ENCODE data around the gene ARHGEF18.

DNA sequence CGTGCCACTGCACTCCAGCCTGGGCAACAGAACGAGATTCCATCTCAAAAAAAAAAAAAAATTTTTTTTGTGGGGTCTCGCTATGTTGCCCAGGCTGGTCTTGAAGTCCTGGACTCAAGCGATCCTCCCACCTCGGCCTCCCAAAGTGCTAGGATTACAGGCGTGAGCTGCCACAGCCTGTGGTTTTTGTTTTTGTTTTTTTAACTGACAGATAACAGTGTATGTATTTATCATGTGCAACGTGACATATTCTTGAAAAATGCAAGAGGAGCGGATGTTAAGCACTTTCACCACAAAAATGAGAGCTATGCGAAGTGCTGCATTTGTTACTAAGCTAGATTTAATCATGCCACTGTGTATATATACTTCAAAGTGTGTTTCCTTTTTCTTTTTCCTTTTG is 49.0 kb downstream of the ARHGEF18 start:
- TF ChIP-seq EZH2 (IDR thresholded peaks at IDR 0.05; ENCODE audit: low read depth) = no peak
- TF ChIP-seq, protein P1, sequence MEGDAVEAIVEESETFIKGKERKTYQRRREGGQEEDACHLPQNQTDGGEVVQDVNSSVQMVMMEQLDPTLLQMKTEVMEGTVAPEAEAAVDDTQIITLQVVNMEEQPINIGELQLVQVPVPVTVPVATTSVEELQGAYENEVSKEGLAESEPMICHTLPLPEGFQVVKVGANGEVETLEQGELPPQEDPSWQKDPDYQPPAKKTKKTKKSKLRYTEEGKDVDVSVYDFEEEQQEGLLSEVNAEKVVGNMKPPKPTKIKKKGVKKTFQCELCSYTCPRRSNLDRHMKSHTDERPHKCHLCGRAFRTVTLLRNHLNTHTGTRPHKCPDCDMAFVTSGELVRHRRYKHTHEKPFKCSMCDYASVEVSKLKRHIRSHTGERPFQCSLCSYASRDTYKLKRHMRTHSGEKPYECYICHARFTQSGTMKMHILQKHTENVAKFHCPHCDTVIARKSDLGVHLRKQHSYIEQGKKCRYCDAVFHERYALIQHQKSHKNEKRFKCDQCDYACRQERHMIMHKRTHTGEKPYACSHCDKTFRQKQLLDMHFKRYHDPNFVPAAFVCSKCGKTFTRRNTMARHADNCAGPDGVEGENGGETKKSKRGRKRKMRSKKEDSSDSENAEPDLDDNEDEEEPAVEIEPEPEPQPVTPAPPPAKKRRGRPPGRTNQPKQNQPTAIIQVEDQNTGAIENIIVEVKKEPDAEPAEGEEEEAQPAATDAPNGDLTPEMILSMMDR (conservative IDR thresholded peaks at IDR 0.05) = no peak
